Panc1 (cell line): ENCODE measurements around the gene SYT13. TPM values are rescaled to one million over a fixed set of nuclear protein-coding genes. Genes with fewer than 3 reads are reported as not detected.

ENCODE experiments used
- ATAC-seq: fragments of 200-7000 bp; cut with Tn5 transposase; 2 replicates; pipeline ENCODE4 v1.9.1; 2020; ENCODE audit warnings: mild to moderate bottlenecking, moderate library complexity
- BruUV-seq: library from RNA; stranded (reverse); fragments of 400-500 nt; replicated peaks from 2 replicates; lab custom pipeline; 2021; lab: Mats Ljungman, UMichigan
- CTCF ChIA-PET: fragments of 300-600 bp; sonication (Branson Sonifier 250); formaldehyde crosslinking; loops from one replicate; lab custom pipeline; 2022; ENCODE audit warnings: antibody characterized with exemption; lab: Charles Lee
- POLR2A ChIA-PET: fragments of 300-600 bp; sonication (Branson Sonifier 250); formaldehyde crosslinking; loops from one replicate; lab custom pipeline; 2022; ENCODE audit warnings: antibody characterized with exemption; lab: Charles Lee
- DNase-seq: peaks from one replicate; pipeline ENCODE4 v3.0.0-alpha.2; 2010; ENCODE audit warnings: low read depth, low spot score
- H3K27ac ChIP-seq: 2 replicates; pipeline ENCODE4 v1.5.1; 2011; ENCODE audit warnings: mild to moderate bottlenecking, low read length, inconsistent platforms
- H3K27me3 ChIP-seq: fragments of 200-500 bp; sonication (Bioruptor generic); 2 replicates; pipeline ENCODE4 v1.6.0; 2014; ENCODE audit warnings: low read length, inconsistent platforms; ENCODE audit not compliant: control insufficient read depth, insufficient read depth
- H3K36me3 ChIP-seq: fragments of 200-500 bp; sonication (Bioruptor generic); 2 replicates; pipeline ENCODE4 v1.5.1; 2014; ENCODE audit warnings: inconsistent platforms, mild to moderate bottlenecking, low read length, moderate library complexity; ENCODE audit not compliant: control insufficient read depth, insufficient read depth
- H3K4me1 ChIP-seq: 2 replicates; pipeline ENCODE4 v1.5.1; 2011; ENCODE audit warnings: inconsistent platforms, mild to moderate bottlenecking, low read length, moderate library complexity; ENCODE audit not compliant: control insufficient read depth, insufficient read depth
- H3K4me3 ChIP-seq, 2 experiments: 2 replicates each; pipeline ENCODE4 v1.5.1; 2011 to 2012; ENCODE audit warnings: low read depth in 2 of 2, low read length in 2 of 2, mild to moderate bottlenecking in 2 of 2, inconsistent platforms in 1 of 2, moderate library complexity in 1 of 2
- H3K9me3 ChIP-seq: fragments of 200-500 bp; sonication (Bioruptor generic); 2 replicates; pipeline ENCODE4 v1.5.1; 2014; ENCODE audit warnings: low read depth, mild to moderate bottlenecking, inconsistent platforms, low read length, moderate library complexity; ENCODE audit not compliant: control insufficient read depth, insufficient read depth
- CTCF ChIP-seq: fragments of 450-650 bp; IDR thresholded peaks from 2 replicates; pipeline ENCODE4 v1.5.1; 2017; ENCODE audit warnings: mild to moderate bottlenecking
- POLR2AphosphoS5 ChIP-seq: IDR thresholded peaks from 2 replicates; pipeline ENCODE4 v1.6.1; 2012; ENCODE audit warnings: mild to moderate bottlenecking, low read depth, low read length, moderate library complexity
- SIN3A ChIP-seq: IDR thresholded peaks from 2 replicates; pipeline ENCODE4 v1.6.1; 2012; ENCODE audit warnings: low read depth, mild to moderate bottlenecking, low read length, moderate library complexity, borderline replicate concordance; ENCODE audit not compliant: insufficient read depth
- TCF7L2 ChIP-seq: IDR thresholded peaks from 2 replicates; pipeline ENCODE4 v1.6.1; 2011; ENCODE audit warnings: mild to moderate bottlenecking, low read depth, low read length, inconsistent platforms
- in situ Hi-C: cut with HindIII; loops from 2 replicates; pipeline ENCODE4 v1.10.0; 2016; ENCODE audit warnings: low sequenced_read_pairs, low pct_unique_long_range_greater_than_20kb
- intact Hi-C: fragments of 100-400 bp; cut with micrococcal nuclease; formaldehyde crosslinking; loops from one replicate; pipeline ENCODE4 v1.10.0; 2022; ENCODE audit not compliant: unreplicated experiment
- total RNA-seq: library from RNA; stranded (reverse); gene quantifications from one replicate; pipeline ENCODE4 v1.2.1, GENCODE V29; 2021; ENCODE audit not compliant: unreplicated experiment
- TF ChIP-seq, protein P1 (sequence below), 2 experiments: IDR thresholded peaks; 2 replicates each; pipeline ENCODE4 v1.6.1; 2011 to 2012; ENCODE audit warnings: low read depth in 2 of 2, control low read depth in 1 of 2, low read length in 1 of 2, mild to moderate bottlenecking in 1 of 2, moderate library complexity in 1 of 2; ENCODE audit not compliant: insufficient read depth in 1 of 2

The SYT13 gene
- total RNA-seq, 1 experiment from 2014 or later, result 0.13 TPM

GRCh38 chr11:45322891-45323600 is 36.9 kb upstream of the SYT13 start:
- BruUV-seq, result no TSS peak
- Histone ChIP-seq H3K4me1 (no peaks in the 10 kb centered on the region), H3K36me3 (no peaks in the 10 kb centered on the region), H3K27ac (no peak overlapping the region), H3K9me3 (no peaks in the 10 kb centered on the region), H3K4me3 (no peak overlapping the region), H3K27me3 (peaks cover 17% of the 10 kb centered on the region)
- intact Hi-C loops, result no loop called here
- in situ Hi-C loops, result no loop called here
- DNase-seq (no peak), ATAC-seq (no peak)
- TF ChIP-seq SIN3A (no peak), POLR2AphosphoS5 (no peak), TCF7L2 (no peak), CTCF (no peak)
- TF ChIP-seq, protein P1, sequence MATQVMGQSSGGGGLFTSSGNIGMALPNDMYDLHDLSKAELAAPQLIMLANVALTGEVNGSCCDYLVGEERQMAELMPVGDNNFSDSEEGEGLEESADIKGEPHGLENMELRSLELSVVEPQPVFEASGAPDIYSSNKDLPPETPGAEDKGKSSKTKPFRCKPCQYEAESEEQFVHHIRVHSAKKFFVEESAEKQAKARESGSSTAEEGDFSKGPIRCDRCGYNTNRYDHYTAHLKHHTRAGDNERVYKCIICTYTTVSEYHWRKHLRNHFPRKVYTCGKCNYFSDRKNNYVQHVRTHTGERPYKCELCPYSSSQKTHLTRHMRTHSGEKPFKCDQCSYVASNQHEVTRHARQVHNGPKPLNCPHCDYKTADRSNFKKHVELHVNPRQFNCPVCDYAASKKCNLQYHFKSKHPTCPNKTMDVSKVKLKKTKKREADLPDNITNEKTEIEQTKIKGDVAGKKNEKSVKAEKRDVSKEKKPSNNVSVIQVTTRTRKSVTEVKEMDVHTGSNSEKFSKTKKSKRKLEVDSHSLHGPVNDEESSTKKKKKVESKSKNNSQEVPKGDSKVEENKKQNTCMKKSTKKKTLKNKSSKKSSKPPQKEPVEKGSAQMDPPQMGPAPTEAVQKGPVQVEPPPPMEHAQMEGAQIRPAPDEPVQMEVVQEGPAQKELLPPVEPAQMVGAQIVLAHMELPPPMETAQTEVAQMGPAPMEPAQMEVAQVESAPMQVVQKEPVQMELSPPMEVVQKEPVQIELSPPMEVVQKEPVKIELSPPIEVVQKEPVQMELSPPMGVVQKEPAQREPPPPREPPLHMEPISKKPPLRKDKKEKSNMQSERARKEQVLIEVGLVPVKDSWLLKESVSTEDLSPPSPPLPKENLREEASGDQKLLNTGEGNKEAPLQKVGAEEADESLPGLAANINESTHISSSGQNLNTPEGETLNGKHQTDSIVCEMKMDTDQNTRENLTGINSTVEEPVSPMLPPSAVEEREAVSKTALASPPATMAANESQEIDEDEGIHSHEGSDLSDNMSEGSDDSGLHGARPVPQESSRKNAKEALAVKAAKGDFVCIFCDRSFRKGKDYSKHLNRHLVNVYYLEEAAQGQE (IDR thresholded peaks at IDR 0.05; ENCODE audit: insufficient read depth in 1 of 2, low read depth in 2 of 2, low read length in 1 of 2), result no peak
- CTCF ChIA-PET, result interaction anchor here (1.1 kb wide), 1 partner anchor 212 kb away, joined by 3 read pairs; no protein-coding TSS in a partner anchor
- POLR2A ChIA-PET, result no interaction called here

DNA sequence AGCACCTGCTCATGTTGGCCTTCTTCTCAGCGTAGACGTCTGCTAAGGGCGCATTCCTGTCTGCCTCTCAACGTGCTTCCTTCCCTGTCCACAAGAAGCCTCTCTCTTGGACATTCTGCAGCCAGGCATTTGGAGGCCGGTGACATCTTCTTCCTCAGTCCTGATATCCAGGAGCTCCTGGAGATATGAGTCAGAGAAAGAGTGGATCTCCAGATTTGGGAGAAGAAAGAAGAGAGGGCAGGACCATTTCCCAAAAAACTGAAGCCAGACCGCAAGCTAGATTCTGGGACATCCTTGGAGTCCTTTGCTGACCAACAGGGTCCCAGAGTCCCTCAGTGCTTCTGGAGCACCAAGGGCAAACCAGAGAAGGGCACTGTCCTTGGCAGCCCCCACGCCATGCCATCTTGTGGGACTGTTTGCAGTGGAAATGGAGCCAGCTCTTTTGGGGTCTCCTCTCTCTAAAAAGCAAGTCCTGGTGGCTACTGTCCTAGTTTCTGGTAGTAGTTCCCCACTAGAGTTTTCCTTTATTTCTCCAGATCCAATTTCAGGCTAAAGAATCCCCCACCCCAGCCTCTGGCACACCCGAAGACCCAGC is 36.1 kb upstream of the SYT13 start:
- Histone ChIP-seq H3K27me3 (peaks cover 14% of the 10 kb centered on the region), H3K4me1 (no peaks in the 10 kb centered on the region), H3K9me3 (no peaks in the 10 kb centered on the region), H3K4me3 (no peak overlapping the region), H3K36me3 (no peaks in the 10 kb centered on the region), H3K27ac (no peak overlapping the region)
- ChIA-PET CTCF (interaction anchor here (1.1 kb wide), 1 partner anchor 212 kb away, joined by 3 read pairs; no protein-coding TSS in a partner anchor), POLR2A (no interaction called here)
- DNase-seq (no peak), ATAC-seq (no peak)
- TF ChIP-seq, protein P1 (IDR thresholded peaks at IDR 0.05; ENCODE audit: insufficient read depth in 1 of 2, low read depth in 2 of 2, low read length in 1 of 2), result no peak
- TF ChIP-seq TCF7L2 (no peak), CTCF (no peak), SIN3A (no peak)
- intact Hi-C loops, result no loop called here
- BruUV-seq, result no TSS peak
- in situ Hi-C loops, result no loop called here
